ENCODE data around the gene CDC42EP4.

GRCh38 chr17:73325527-73325842 lies 13.7 kb upstream of the CDC42EP4 start:
- TF ChIP-seq ZFP1 (CRISPR knock-in tag; IDR thresholded peaks at IDR 0.05), result no peak
- TF ChIP-seq POLR2AphosphoS5 (IDR thresholded peaks at IDR 0.05; ENCODE audit: control insufficient read depth, insufficient read depth, low read depth, low read length), result no peak
- TF ChIP-seq BCOR (IDR thresholded peaks at IDR 0.05), result no peak
- no peak for TF ChIP-seq TCF7L2 (IDR thresholded peaks at IDR 0.05; ENCODE audit: low read depth, low read length)
- no peak for TF ChIP-seq ATF3 (IDR thresholded peaks at IDR 0.05)
- no peak for TF ChIP-seq ATF3 (CRISPR knock-in tag; conservative IDR thresholded peaks at IDR 0.05)
- no peak for TF ChIP-seq USF1 (CRISPR knock-in tag; IDR thresholded peaks at IDR 0.05)
- no peak for TF ChIP-seq ADNP (tag; IDR thresholded peaks at IDR 0.05)
